HEK293 (cell line): ENCODE results near the gene OBSCN.

ENCODE experiments used
- CTCF ChIP-seq: fragments of 450-650 bp; formaldehyde crosslinking; IDR thresholded peaks from 2 replicates; pipeline ENCODE4 v1.5.1; 2016; ENCODE audit warnings: missing biosample characterization, missing genetic modification characterization
- TSHZ1 ChIP-seq: fragments of 450-650 bp; formaldehyde crosslinking; IDR thresholded peaks from 2 replicates; pipeline ENCODE4 v1.5.1; 2016; ENCODE audit warnings: missing biosample characterization, missing genetic modification characterization, borderline replicate concordance

- no peak for TF ChIP-seq CTCF (tag by site-specific recombination)
- TF ChIP-seq TSHZ1 (tag by site-specific recombination): no peak
These were observed 27.1 kb downstream of the OBSCN start for GRCh38 chr1:228234921-228235320.
